GM12864 (cell line): ENCODE data around the gene A4GNT.

ENCODE experiments used
- DNase-seq: peaks from one replicate; pipeline ENCODE4 v3.0.0-alpha.2; 2011; ENCODE audit warnings: low read depth
- H3K4me3 ChIP-seq: 2 replicates; pipeline ENCODE4 v1.5.1; 2011; ENCODE audit warnings: mild to moderate bottlenecking, low read depth, low read length, control low read depth
- TF ChIP-seq, protein P1 (sequence below): IDR thresholded peaks from 2 replicates; pipeline ENCODE4 v1.5.1; 2011; ENCODE audit warnings: low read depth, mild to moderate bottlenecking, moderate library complexity, low read length, control low read depth, inconsistent platforms; ENCODE audit errors: missing control alignments

The A4GNT gene

GRCh38 chr3:138119423-138119766 is 12.8 kb downstream of the A4GNT start:
- TF ChIP-seq, protein P1, sequence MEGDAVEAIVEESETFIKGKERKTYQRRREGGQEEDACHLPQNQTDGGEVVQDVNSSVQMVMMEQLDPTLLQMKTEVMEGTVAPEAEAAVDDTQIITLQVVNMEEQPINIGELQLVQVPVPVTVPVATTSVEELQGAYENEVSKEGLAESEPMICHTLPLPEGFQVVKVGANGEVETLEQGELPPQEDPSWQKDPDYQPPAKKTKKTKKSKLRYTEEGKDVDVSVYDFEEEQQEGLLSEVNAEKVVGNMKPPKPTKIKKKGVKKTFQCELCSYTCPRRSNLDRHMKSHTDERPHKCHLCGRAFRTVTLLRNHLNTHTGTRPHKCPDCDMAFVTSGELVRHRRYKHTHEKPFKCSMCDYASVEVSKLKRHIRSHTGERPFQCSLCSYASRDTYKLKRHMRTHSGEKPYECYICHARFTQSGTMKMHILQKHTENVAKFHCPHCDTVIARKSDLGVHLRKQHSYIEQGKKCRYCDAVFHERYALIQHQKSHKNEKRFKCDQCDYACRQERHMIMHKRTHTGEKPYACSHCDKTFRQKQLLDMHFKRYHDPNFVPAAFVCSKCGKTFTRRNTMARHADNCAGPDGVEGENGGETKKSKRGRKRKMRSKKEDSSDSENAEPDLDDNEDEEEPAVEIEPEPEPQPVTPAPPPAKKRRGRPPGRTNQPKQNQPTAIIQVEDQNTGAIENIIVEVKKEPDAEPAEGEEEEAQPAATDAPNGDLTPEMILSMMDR, result no peak
- DNase-seq, result no peak
- no peak overlapping the region for H3K4me3 ChIP-seq

- TF ChIP-seq, protein P1, result peak; percentile 89
- H3K4me3 ChIP-seq, result no peak overlapping the region
- peak; percentile 10 for DNase-seq
These were observed 13.4 kb downstream of the A4GNT start for GRCh38 chr3:138118612-138119422.

DNA sequence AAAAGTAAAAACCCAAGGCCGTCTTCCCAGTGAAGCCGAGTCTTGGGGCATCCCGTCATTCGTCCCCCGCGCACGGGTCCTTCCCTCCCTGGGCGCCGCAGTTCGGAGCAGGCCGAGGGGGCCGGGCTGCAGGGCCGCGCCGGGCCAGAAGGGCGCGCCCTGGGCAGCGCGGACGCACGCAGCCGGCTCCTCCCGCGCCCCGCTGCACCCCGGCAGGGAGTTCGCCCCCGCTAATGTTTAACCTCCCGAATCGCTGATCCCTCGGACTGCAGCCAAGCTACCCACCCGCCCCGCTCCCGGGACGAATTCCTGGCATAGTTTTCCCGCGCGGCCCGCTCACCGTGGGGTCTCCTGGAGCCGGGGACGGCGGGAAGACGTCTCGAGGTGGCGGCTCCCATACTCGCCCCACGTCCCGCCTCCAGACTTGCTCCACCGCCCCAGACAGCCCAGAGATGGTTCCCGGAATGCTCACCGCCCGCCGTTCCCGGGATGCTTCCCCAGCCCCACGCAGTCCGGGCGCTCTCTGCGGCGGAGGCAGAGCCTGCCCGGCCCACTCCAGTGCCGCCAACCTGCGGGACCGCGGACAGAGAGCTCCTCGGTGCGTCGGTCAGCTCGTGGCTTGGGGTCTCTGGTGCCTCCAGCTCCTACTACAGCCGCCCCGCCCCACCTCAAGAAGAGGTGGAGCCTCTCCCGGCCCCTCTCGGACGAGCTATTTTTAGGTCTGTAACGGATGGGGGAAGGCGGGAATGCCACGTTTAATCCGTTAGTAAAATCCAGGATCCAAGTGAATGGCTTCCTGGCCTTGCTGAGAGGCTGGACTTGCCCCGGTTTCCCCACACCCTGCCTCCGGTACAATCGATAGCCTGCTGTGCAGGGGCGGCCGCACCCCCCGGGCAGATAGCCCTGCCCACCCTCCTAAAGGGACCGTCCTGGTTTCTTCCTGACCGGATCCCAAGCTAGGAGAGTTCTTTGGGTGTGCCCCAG is 16.9 kb downstream of the A4GNT start, which contains the start of gene DZIP1L:
Gene DZIP1L (minus strand): TSS at position 621 of the 984 bp plus-strand sequence. CDS start 11,637 bp downstream, outside the sequence.
- TF ChIP-seq, protein P1, result peak; percentile 46
- H3K4me3 ChIP-seq, result peak within 1 kb of the TSS; percentile 55
- no peak for DNase-seq

GRCh38 chr3:138114431-138114918 is 17.7 kb downstream of the A4GNT start:
- no peak for DNase-seq
- H3K4me3 ChIP-seq, result no peak overlapping the region
- TF ChIP-seq, protein P1, result no peak

DNA sequence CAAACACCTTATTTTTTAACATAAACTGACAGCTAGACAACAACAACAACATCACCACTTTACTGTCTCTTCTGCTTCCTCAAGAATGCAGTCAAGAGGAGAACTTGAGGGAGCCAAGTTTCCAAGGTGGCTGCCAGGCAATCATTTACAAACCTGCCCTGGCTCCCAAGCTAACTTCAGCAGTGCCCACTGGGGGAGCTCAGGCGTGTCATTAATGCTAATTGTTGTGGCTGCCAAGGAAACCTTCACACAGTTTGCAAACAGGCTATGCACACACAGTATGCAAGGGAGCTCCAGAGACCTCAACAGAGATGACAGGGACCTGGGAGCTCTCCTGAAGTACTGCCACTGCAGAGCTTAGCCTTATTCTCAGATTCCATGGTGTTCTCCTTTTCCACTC is 18.9 kb downstream of the A4GNT start:
- no peak for DNase-seq
- TF ChIP-seq, protein P1, result no peak
- no peak overlapping the region for H3K4me3 ChIP-seq

- H3K4me3 ChIP-seq, result no peak overlapping the region
- DNase-seq, result no peak
- TF ChIP-seq, protein P1, result no peak
These were observed 19.8 kb downstream of the A4GNT start for GRCh38 chr3:138112362-138112761.
